Sigmoid colon (tissue), 7 donors: ENCODE data around the gene PCDHA13. TPM values are rescaled to one million over a fixed set of nuclear protein-coding genes. Genes with fewer than 3 reads are reported as not detected.

ENCODE experiments used
- DNase-seq: peaks from one replicate; pipeline ENCODE4 v3.0.0-alpha.2; 2019
- H3K27ac ChIP-seq, 4 donors: fragments of 200-600 bp; sonication (generic); one replicate each; pipeline ENCODE4 v1.5.1; 2016 to 2019; ENCODE audit warnings: mild to moderate bottlenecking in 1 of 4
- H3K27me3 ChIP-seq, 3 donors: fragments of 200-600 bp; sonication (generic); one replicate each; pipeline ENCODE4 v1.5.1; 2019; ENCODE audit warnings: mild to moderate bottlenecking in 1 of 3
- H3K36me3 ChIP-seq, 4 donors: fragments of 200-600 bp; sonication (generic); one replicate each; pipeline ENCODE4 v1.5.1; 2016 to 2019
- H3K4me1 ChIP-seq, 4 donors: fragments of 200-600 bp; sonication (generic); one replicate each; pipeline ENCODE4 v1.5.1; 2017 to 2019
- H3K4me3 ChIP-seq, 4 donors: fragments of 200-600 bp; sonication (generic); one replicate each; pipeline ENCODE4 v1.5.1; 2017 to 2019; ENCODE audit warnings: mild to moderate bottlenecking in 2 of 4, moderate library complexity in 1 of 4
- H3K9me3 ChIP-seq, 4 donors: fragments of 200-600 bp in 3 of 4; sonication (generic) in 3 of 4; one replicate each; pipeline versions ENCODE4 v1.5.1 to v1.6.1; 2013 to 2019
- CTCF ChIP-seq, 4 experiments: fragments of 450-650 bp in 3 of 4; fragments of 200-600 bp in 1 of 4; IDR thresholded peaks; one replicate each; pipeline ENCODE4 v1.5.1; 2016 to 2019; ENCODE audit warnings: antibody characterized with exemption in 4 of 4, mild to moderate bottlenecking in 3 of 4, moderate library complexity in 2 of 4
- EP300 ChIP-seq, 4 donors: sonication (generic); formaldehyde crosslinking; IDR thresholded peaks; one replicate each; pipeline ENCODE4 v1.6.1; 2017; ENCODE audit warnings: antibody characterized with exemption in 4 of 4
- POLR2A ChIP-seq, 2 donors: fragments of 450-650 bp; IDR thresholded peaks; one replicate each; pipeline ENCODE4 v1.6.1; 2016; ENCODE audit warnings: antibody characterized with exemption in 2 of 2, mild to moderate bottlenecking in 2 of 2, moderate library complexity in 2 of 2
- POLR2AphosphoS5 ChIP-seq, 4 donors: sonication (generic); formaldehyde crosslinking; IDR thresholded peaks; one replicate each; pipeline ENCODE4 v1.6.1; 2017; ENCODE audit warnings: antibody characterized with exemption in 4 of 4
- WGBS, 2 donors: extraction: QIAGEN DNeasy Blood & Tissue Kit; methylation state at CpG; one replicate each; pipeline ENCODE4 v1.1.7; 2013; 5-methylcytosine and 5-hydroxymethylcytosine counted together
- intact Hi-C: fragments of 100-400 bp; cut with DNase I; formaldehyde crosslinking; loops from one replicate; pipeline ENCODE4 v1.15.1; 2023
- polyA plus RNA-seq, 3 donors: library from polyadenylated mRNA; stranded (reverse); fragments of 200-250 nt; gene quantifications; one replicate each; pipeline ENCODE4 v1.2.3, GENCODE V29; 2013
- total RNA-seq, 4 donors: library from RNA; depleted of rRNA; stranded (reverse); fragments of >200 nt; gene quantifications; one replicate each; pipeline ENCODE4 v1.1.0, GENCODE V29; 2016
- donor health status: healthy with polysubstance abuse.
- donor health status: Bipolar disorder and iron deficiency.
- donor health status: healthy.

The PCDHA13 gene
- total and polyA plus RNA-seq, 7 donors, result 0.10 to 1.4 (median 0.54) TPM; not detected in 2

- no peaks in the 10 kb centered on the region for H3K36me3 ChIP-seq
- WGBS, 2 donors, result 33 to 60% methylated on average over 44 of the region's 44 CpGs
- no peak for TF ChIP-seq POLR2A (IDR thresholded peaks at IDR 0.05)
- peaks cover 3 to 21% (median 15%) of the 10 kb centered on the region in 4 donors for H3K9me3 ChIP-seq
- H3K27me3 ChIP-seq, result peaks cover 0 to 65% (median 0%) of the 10 kb centered on the region in 3 donors
- H3K4me3 ChIP-seq, result peak within 1 kb of the TSS in 3 of 4 donors; percentile 8 to 27 (median 21)
- intact Hi-C loops, result loop anchor here (5.0 kb wide), 1 partner anchor 186 kb away; no protein-coding TSS in a partner anchor
- H3K27ac ChIP-seq, result no peak within 1 kb of the TSS
- H3K4me1 ChIP-seq, result no peaks in the 10 kb centered on the region
- no peak for DNase-seq
These were observed 25.9 kb upstream of the PCDHA13 start, which contains the start of gene PCDHA10 for GRCh38 chr5:140855772-140856674. PCDHA10 (plus strand) TSS chr5:140855897; CDS start chr5:140856049, 152 bp downstream.

- no peak for DNase-seq
- Histone ChIP-seq H3K27me3 (peaks cover 0 to 71% (median 0%) of the 10 kb centered on the region in 3 donors), H3K9me3 (peaks cover 8 to 26% (median 17%) of the 10 kb centered on the region in 4 donors), H3K27ac (no peak overlapping the region), H3K36me3 (no peaks in the 10 kb centered on the region), H3K4me1 (no peaks in the 10 kb centered on the region), H3K4me3 (no peak overlapping the region)
- intact Hi-C loops, result loop anchor here (5.0 kb wide), 1 partner anchor 185 kb away; no protein-coding TSS in a partner anchor
- 65 to 84% methylated on average over 94 of the region's 94 CpGs for WGBS, 2 donors
- TF ChIP-seq EP300 (IDR thresholded peaks at IDR 0.05), result no peak
- TF ChIP-seq POLR2A (IDR thresholded peaks at IDR 0.05), result no peak
- no peak for TF ChIP-seq CTCF (IDR thresholded peaks at IDR 0.05)
- TF ChIP-seq POLR2AphosphoS5 (IDR thresholded peaks at IDR 0.05), result no peak
These were observed 24.5 kb upstream of the PCDHA13 start for GRCh38 chr5:140857177-140857986.

- intact Hi-C loops, result loop anchor here (5.0 kb wide), 1 partner anchor 184 kb away; no protein-coding TSS in a partner anchor
- H3K9me3 ChIP-seq, result peaks cover 14 to 28% (median 21%) of the 10 kb centered on the region in 4 donors
- no peak for TF ChIP-seq POLR2AphosphoS5 (IDR thresholded peaks at IDR 0.05)
- no peak for TF ChIP-seq EP300 (IDR thresholded peaks at IDR 0.05)
- TF ChIP-seq CTCF (IDR thresholded peaks at IDR 0.05), result no peak
- no peak for TF ChIP-seq POLR2A (IDR thresholded peaks at IDR 0.05)
- 68 to 84% methylated on average over 22 of the region's 22 CpGs for whole genome bisulfite sequencing, 2 donors
- no peaks in the 10 kb centered on the region for H3K36me3 ChIP-seq
- DNase-seq, result no peak
- peaks cover 0 to 71% (median 1%) of the 10 kb centered on the region in 3 donors for H3K27me3 ChIP-seq
- H3K4me1 ChIP-seq, result no peaks in the 10 kb centered on the region
- H3K27ac ChIP-seq, result no peak overlapping the region
- no peak overlapping the region for H3K4me3 ChIP-seq
These were observed 24.0 kb upstream of the PCDHA13 start for GRCh38 chr5:140857987-140858240.

GRCh38 chr5:140862441-140863295 lies 19.3 kb upstream of the PCDHA13 start:
- Histone ChIP-seq H3K36me3 (no peaks in the 10 kb centered on the region), H3K27me3 (peaks cover 0 to 45% (median 5%) of the 10 kb centered on the region in 3 donors), H3K9me3 (peaks cover 11 to 17% (median 15%) of the 10 kb centered on the region in 4 donors), H3K27ac (no peak overlapping the region), H3K4me3 (no peak overlapping the region), H3K4me1 (no peaks in the 10 kb centered on the region)
- WGBS, 2 donors, result 54 to 79% methylated on average over 76 of the region's 76 CpGs
- DNase-seq, result no peak
- intact Hi-C loops, result no loop called here
- TF ChIP-seq POLR2AphosphoS5 (IDR thresholded peaks at IDR 0.05) (no peak), EP300 (IDR thresholded peaks at IDR 0.05) (no peak), POLR2A (IDR thresholded peaks at IDR 0.05) (no peak), CTCF (IDR thresholded peaks at IDR 0.05) (no peak)
